Neural progenitor cell (in vitro differentiated cells): ENCODE measurements around the gene CABYR. TPM values are rescaled to one million over a fixed set of nuclear protein-coding genes. Genes with fewer than 3 reads are reported as not detected.

ENCODE experiments used
- DNase-seq: peaks from one replicate; pipeline ENCODE4 v3.0.0-alpha.2; 2016; ENCODE audit warnings: low spot score
- H2AFZ ChIP-seq: fragments of 200-600 bp; sonication (generic); replicated peaks from 2 replicates; pipeline ENCODE4 v1.6.1; 2016; ENCODE audit warnings: antibody characterized with exemption
- H3F3A ChIP-seq: fragments of 200-600 bp; sonication (generic); 2 replicates; pipeline ENCODE4 v1.6.1; 2016; ENCODE audit warnings: antibody characterized with exemption, low read depth
- H3K27ac ChIP-seq: fragments of 200-600 bp; sonication (generic); 2 replicates; pipeline ENCODE4 v1.5.1; 2016; ENCODE audit warnings: mild to moderate bottlenecking
- H3K27me3 ChIP-seq: fragments of 200-600 bp; sonication (generic); 2 replicates; pipeline ENCODE4 v1.6.1; 2016; ENCODE audit warnings: mild to moderate bottlenecking, moderate library complexity
- H3K36me3 ChIP-seq: fragments of 200-600 bp; sonication (generic); 2 replicates; pipeline ENCODE4 v1.5.1; 2016
- H3K4me1 ChIP-seq: fragments of 200-600 bp; sonication (generic); 2 replicates; pipeline ENCODE4 v1.6.1; 2016; ENCODE audit warnings: mixed run types
- H3K4me2 ChIP-seq: fragments of 200-600 bp; sonication (generic); 2 replicates; pipeline ENCODE4 v1.6.1; 2016
- H3K4me3 ChIP-seq: fragments of 200-600 bp; sonication (generic); 2 replicates; pipeline ENCODE4 v1.5.1; 2016
- H3K79me2 ChIP-seq: fragments of 200-600 bp; sonication (generic); 2 replicates; pipeline ENCODE4 v1.6.1; 2016; ENCODE audit warnings: low read depth
- H3K9ac ChIP-seq: fragments of 200-600 bp; sonication (generic); 2 replicates; pipeline ENCODE4 v1.6.1; 2016
- H3K9me3 ChIP-seq: fragments of 200-600 bp; sonication (generic); 2 replicates; pipeline ENCODE4 v1.5.1; 2016; ENCODE audit warnings: low read depth
- H4K20me1 ChIP-seq: fragments of 200-600 bp; sonication (generic); 2 replicates; pipeline ENCODE4 v1.6.1; 2016; ENCODE audit warnings: low read depth
- H3K27ac Mint-ChIP-seq: 3 replicates; pipeline ENCODE4 v1.8.0; 2021; ENCODE audit warnings: mixed read lengths
- H3K27me3 Mint-ChIP-seq: 2 replicates; pipeline ENCODE4 v1.8.0; 2022; ENCODE audit warnings: low read depth, mild to moderate bottlenecking, inconsistent platforms, moderate library complexity, mixed read lengths; ENCODE audit not compliant: insufficient read depth
- H3K36me3 Mint-ChIP-seq: 3 replicates; pipeline ENCODE4 v1.8.0; 2021; ENCODE audit warnings: mixed read lengths
- H3K4me1 Mint-ChIP-seq: 3 replicates; pipeline ENCODE4 v1.8.0; 2021; ENCODE audit warnings: mixed read lengths
- H3K4me3 Mint-ChIP-seq: 3 replicates; pipeline ENCODE4 v1.8.0; 2021; ENCODE audit warnings: mild to moderate bottlenecking, moderate library complexity, mixed read lengths
- H3K9me3 Mint-ChIP-seq: 3 replicates; pipeline ENCODE4 v1.8.0; 2020; ENCODE audit warnings: mixed read lengths
- EZH2 ChIP-seq: fragments of 200-600 bp; sonication (generic); IDR thresholded peaks from 2 replicates; pipeline ENCODE4 v1.6.1; 2017; ENCODE audit warnings: antibody characterized with exemption, mild to moderate bottlenecking, moderate library complexity
- EZH2phosphoT487 ChIP-seq: fragments of 200-600 bp; sonication (generic); IDR thresholded peaks from 2 replicates; pipeline ENCODE4 v1.6.1; 2017; ENCODE audit warnings: antibody characterized with exemption
- total RNA-seq: library from RNA; depleted of rRNA; stranded (reverse); fragments of >200 nt; gene quantifications from 2 replicates; pipeline ENCODE4 v1.2.3, GENCODE V29; 2015; ENCODE audit warnings: low replicate concordance
- TF ChIP-seq, protein P1 (sequence below): fragments of 200-600 bp; sonication (generic); IDR thresholded peaks from 2 replicates; pipeline ENCODE4 v1.5.1; 2017; ENCODE audit warnings: antibody characterized with exemption, mild to moderate bottlenecking

CABYR gene
- total RNA-seq, 1 donor from 2014 or later, result 12.0 TPM

DNA sequence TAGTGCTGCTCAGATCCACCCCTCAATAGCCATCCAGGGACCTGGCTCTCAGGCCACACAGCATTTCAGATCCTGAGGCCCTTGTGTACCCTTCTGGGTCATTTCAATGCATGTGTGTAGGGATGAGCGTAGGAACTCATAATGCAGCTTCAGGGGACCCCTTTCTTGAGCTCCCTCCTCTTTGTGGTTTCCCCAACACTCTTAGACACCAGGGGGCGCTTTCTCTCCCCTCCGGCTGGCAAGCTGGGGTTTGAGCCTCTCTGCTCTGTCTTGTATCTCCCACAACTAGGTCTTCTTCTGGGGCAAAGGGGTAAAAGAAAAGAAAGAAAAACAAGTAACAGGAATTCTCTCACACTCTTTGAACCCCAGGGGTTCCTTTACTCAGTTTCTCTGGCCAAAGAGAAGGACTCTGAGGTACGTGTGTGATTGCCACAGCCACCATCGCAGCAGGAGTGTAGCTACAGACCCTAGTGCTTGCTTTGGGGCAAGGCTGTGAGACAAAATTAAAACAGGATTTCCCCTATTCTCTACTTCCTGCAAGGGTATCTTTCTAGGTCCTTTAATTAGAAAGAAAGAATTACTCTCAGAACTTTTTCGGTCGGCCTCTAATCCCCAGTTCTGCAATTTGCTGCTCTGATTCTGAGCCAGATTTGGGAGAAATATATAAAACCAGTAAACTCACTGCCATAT lies 38.0 kb downstream of the CABYR start:
- H3K27ac ChIP-seq, result peak overlapping the region; percentile 13
- no peak for TF ChIP-seq EZH2phosphoT487
- TF ChIP-seq, protein P1, sequence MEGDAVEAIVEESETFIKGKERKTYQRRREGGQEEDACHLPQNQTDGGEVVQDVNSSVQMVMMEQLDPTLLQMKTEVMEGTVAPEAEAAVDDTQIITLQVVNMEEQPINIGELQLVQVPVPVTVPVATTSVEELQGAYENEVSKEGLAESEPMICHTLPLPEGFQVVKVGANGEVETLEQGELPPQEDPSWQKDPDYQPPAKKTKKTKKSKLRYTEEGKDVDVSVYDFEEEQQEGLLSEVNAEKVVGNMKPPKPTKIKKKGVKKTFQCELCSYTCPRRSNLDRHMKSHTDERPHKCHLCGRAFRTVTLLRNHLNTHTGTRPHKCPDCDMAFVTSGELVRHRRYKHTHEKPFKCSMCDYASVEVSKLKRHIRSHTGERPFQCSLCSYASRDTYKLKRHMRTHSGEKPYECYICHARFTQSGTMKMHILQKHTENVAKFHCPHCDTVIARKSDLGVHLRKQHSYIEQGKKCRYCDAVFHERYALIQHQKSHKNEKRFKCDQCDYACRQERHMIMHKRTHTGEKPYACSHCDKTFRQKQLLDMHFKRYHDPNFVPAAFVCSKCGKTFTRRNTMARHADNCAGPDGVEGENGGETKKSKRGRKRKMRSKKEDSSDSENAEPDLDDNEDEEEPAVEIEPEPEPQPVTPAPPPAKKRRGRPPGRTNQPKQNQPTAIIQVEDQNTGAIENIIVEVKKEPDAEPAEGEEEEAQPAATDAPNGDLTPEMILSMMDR, result peak; percentile 90
- no peaks in the 10 kb centered on the region for H3K27me3 Mint-ChIP-seq
- H3K4me3 ChIP-seq, result no peak overlapping the region
- no peak overlapping the region for H3K9ac ChIP-seq
- no peak overlapping the region for H3K4me3 Mint-ChIP-seq
- H3K36me3 ChIP-seq, result no peaks in the 10 kb centered on the region
- no peaks in the 10 kb centered on the region for H3K9me3 ChIP-seq
- peaks cover 8% of the 10 kb centered on the region for H3F3A ChIP-seq
- peaks cover 21% of the 10 kb centered on the region for H3K36me3 Mint-ChIP-seq
- H3K27me3 ChIP-seq, result no peaks in the 10 kb centered on the region
- H3K4me2 ChIP-seq, result no peak overlapping the region
- DNase-seq, result peak; percentile 86
- H2AFZ ChIP-seq, result peak overlapping the region; percentile 81
- no peaks in the 10 kb centered on the region for H3K9me3 Mint-ChIP-seq
- no peaks in the 10 kb centered on the region for H4K20me1 ChIP-seq
- H3K79me2 ChIP-seq, result no peaks in the 10 kb centered on the region
- peaks cover 5% of the 10 kb centered on the region for H3K4me1 ChIP-seq
- H3K27ac Mint-ChIP-seq, result no peak overlapping the region
- H3K4me1 Mint-ChIP-seq, result peaks cover 11% of the 10 kb centered on the region

DNA sequence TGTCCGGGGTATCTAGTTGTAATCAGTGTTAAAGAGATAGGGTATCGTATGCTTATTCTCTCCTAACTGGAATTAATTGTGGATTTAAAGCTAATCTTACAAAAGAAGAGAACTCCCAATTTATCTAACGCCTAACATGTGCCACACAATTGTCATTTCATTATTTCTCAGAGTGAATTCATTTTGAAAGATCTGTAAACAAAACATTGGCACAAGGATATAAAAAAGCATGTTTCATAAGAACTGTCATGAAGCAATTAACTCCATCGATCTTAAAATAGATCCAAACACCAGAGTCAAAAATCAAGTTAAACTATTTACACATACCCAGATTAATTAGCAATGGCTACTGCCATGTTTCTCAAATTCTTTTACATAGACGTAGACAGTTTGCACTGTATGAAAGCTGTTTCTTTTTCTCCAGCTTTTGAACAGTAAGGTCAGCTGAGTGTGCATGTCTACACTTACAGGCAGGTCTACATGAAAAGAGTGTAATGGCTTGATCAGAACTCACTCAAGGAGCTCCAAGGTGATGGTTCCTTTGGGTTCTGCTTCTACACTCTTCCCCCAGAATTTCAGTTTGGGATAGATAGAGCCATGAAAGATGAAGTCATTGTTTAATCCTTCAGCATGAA lies 38.8 kb downstream of the CABYR start:
- Histone ChIP-seq H3K79me2 (no peaks in the 10 kb centered on the region), H3K9ac (no peak overlapping the region), H3K27ac (peak overlapping the region; percentile 13), H3K9me3 (no peaks in the 10 kb centered on the region), H3K4me2 (no peak overlapping the region), H3K4me3 (no peak overlapping the region), H4K20me1 (no peaks in the 10 kb centered on the region), H3K4me1 (peaks cover 5% of the 10 kb centered on the region), H3F3A (peaks cover 8% of the 10 kb centered on the region), H3K36me3 (no peaks in the 10 kb centered on the region), H3K27me3 (no peaks in the 10 kb centered on the region), H2AFZ (no peak overlapping the region)
- DNase-seq, result no peak
- Mint-ChIP-seq H3K27me3 (no peaks in the 10 kb centered on the region), H3K9me3 (no peaks in the 10 kb centered on the region), H3K4me1 (peaks cover 10% of the 10 kb centered on the region), H3K36me3 (peaks cover 17% of the 10 kb centered on the region), H3K4me3 (no peak overlapping the region), H3K27ac (no peak overlapping the region)
- TF ChIP-seq, protein P1, result no peak
- no peak for TF ChIP-seq EZH2phosphoT487
- TF ChIP-seq EZH2, result no peak

DNA sequence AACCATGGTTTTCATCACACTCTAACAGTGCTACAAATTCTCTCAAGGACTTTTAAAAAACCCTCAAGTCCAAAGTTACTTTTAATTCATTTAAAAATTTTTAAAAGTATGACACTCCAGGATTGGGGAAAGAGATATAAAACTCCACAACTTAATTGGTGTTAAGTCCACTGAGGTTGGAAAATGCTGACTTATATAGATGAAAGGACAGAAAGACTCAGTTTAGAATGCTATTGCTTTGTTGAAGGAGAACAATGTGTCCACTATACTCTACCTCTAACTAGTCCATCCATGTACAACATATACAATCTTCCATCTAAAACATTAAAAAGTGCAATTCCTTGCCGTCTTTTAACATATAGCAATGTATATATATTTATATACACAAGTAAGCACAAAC lies 41.2 kb downstream of the CABYR start:
- Mint-ChIP-seq H3K4me1 (peaks cover 19% of the 10 kb centered on the region), H3K27ac (no peak overlapping the region), H3K4me3 (no peak overlapping the region), H3K27me3 (no peaks in the 10 kb centered on the region), H3K36me3 (peaks cover 13% of the 10 kb centered on the region), H3K9me3 (no peaks in the 10 kb centered on the region)
- Histone ChIP-seq H3K36me3 (no peaks in the 10 kb centered on the region), H3K27me3 (no peaks in the 10 kb centered on the region), H3K27ac (no peak overlapping the region), H3K9ac (no peak overlapping the region), H3K9me3 (no peaks in the 10 kb centered on the region), H2AFZ (no peak overlapping the region), H3K4me1 (peaks cover 5% of the 10 kb centered on the region), H3K4me2 (no peak overlapping the region), H4K20me1 (no peaks in the 10 kb centered on the region), H3F3A (peaks cover 8% of the 10 kb centered on the region), H3K79me2 (no peaks in the 10 kb centered on the region), H3K4me3 (no peak overlapping the region)
- no peak for DNase-seq
- TF ChIP-seq EZH2phosphoT487 (no peak), EZH2 (no peak)
- TF ChIP-seq, protein P1, result no peak
